SJCRH30 (cell line): ENCODE data around the gene ZNF335. TPM values are rescaled to one million over a fixed set of nuclear protein-coding genes. Genes with fewer than 3 reads are reported as not detected.
A peak's percentile ranks its signal among the peaks of the same experiment; 100 is the strongest.

Source experiments
- DNase-seq, 2 experiments: peaks; one replicate each; pipeline ENCODE4 v3.0.0-alpha.2; 2015 to 2020
- H3K27ac ChIP-seq: fragments of 250-450 bp; sonication (Bioruptor Pico); 2 replicates; pipeline ENCODE4 v1.5.1; 2020; ENCODE audit warnings: mild to moderate bottlenecking, moderate library complexity
- H3K27me3 ChIP-seq: fragments of 250-450 bp; sonication (Bioruptor Pico); 2 replicates; pipeline ENCODE4 v1.5.1; 2020; ENCODE audit warnings: mild to moderate bottlenecking, moderate library complexity
- H3K36me3 ChIP-seq: fragments of 250-450 bp; sonication (Bioruptor Pico); 2 replicates; pipeline ENCODE4 v1.5.1; 2020; ENCODE audit warnings: mild to moderate bottlenecking, moderate library complexity
- H3K4me1 ChIP-seq: fragments of 250-450 bp; sonication (Bioruptor Pico); 2 replicates; pipeline ENCODE4 v1.5.1; 2020; ENCODE audit warnings: mild to moderate bottlenecking, moderate library complexity
- H3K4me3 ChIP-seq: fragments of 250-450 bp; sonication (Bioruptor Pico); 2 replicates; pipeline ENCODE4 v1.5.1; 2020; ENCODE audit warnings: mild to moderate bottlenecking, moderate library complexity
- H3K9me3 ChIP-seq: fragments of 250-450 bp; sonication (Bioruptor Pico); replicated peaks from 2 replicates; pipeline ENCODE4 v1.5.1; 2020; ENCODE audit warnings: mild to moderate bottlenecking, moderate library complexity
- total RNA-seq: library from RNA; depleted of rRNA; stranded (reverse); fragments of >200 nt; shearing (Covaris generic); gene quantifications from 2 replicates; pipeline ENCODE4 v1.2.3, GENCODE V29; 2014

Gene ZNF335
- total RNA-seq, 1 experiment from 2014 or later, result 14.2 TPM

DNA sequence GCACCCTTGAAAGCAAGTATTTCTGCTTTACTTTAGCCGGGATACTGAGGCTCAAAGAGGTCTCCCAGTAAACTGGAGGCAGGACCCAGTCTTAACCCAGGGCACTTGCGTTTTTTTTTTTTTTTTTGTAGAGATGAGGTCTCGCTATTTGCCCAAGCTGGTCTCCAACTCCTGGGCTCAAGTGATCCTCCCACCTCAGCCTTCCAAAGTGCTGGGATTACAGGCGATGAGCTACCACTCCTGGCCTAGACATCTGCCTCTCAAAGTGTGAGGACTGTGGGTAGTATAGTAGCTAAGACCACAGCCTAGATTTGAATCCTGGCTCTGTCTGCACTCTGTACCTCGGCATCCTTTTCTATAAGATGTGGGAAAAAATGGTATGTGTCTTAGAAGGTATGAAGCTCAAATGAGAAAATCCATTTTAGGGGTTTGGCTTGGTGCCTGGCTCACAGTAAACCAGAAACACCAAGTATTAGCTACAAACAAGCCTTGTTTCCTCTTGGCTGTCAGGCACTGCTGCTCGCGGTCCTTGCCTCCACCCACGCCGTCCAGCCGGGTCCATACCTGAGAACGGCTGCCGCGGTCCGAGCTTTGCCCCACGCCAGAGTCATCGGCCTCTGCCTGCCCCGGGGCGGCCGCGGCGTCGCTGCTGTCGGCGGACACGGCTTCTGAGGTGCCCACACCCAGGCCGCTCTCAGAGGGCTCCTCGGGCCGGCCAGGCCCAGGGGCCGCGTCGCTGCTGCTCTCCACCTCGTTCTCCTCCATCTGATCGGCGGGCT lies 1.2 kb downstream of the ZNF335 start:
- Histone ChIP-seq H3K27ac (peak overlapping the region; percentile 100), H3K9me3 (no peaks in the 10 kb centered on the region), H3K4me3 (peak overlapping the region; percentile 90), H3K27me3 (no peaks in the 10 kb centered on the region), H3K36me3 (peaks cover 12% of the 10 kb centered on the region), H3K4me1 (peaks cover 4% of the 10 kb centered on the region; the same call in 1 of the 2 replicates)
- DNase-seq, result no peak

DNA sequence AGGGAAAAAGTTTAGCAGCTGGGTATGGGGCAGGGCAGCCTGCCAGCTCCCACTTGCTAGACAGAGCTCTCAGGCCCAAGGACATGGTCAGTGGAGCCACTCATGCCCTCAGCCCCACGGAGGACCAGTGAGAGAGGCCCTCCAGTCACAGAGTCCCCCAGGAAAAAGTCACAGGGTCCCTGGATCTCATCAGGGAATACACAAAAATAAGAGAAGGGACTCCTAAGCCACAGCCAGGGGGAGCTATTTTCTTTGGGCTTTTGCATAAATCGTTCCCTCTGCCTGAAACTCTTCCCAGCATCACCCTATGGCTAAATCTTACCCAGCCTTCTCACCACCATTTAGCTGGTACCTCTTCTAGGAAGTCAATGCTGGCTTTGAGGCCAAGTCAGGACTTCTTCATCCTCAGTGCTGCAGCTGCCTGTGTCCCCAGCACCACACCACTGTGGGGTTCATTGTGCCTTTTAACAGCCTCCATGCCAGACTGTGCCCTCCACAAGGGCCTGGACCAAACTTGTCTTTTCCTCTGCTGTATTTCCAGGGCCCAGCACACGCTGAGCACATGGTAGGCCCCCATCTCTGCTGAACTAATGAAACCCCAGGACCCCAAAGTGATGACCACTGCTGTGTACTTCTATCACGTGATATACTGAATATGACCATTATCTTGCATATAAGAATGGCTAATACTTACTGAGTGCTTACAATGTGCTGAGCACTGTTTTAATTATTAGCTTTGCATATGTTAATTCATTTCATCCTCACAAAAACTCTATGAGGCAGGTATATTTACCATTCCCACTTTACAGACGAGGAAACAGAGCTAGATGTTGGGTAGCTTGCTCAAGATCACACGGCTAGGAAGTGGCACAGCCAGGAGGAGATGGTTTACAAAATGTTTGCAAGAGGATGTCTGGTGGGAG lies 2.0 kb downstream of the ZNF335 start:
- no peak overlapping the region for H3K4me3 ChIP-seq
- peaks cover 16% of the 10 kb centered on the region for H3K36me3 ChIP-seq
- H3K27me3 ChIP-seq, result no peaks in the 10 kb centered on the region
- H3K9me3 ChIP-seq, result no peaks in the 10 kb centered on the region
- peaks cover 4% of the 10 kb centered on the region; the same call in 1 of the 2 replicates for H3K4me1 ChIP-seq
- H3K27ac ChIP-seq, result no peak overlapping the region
- peak; percentile 70 to 90 for DNase-seq

DNA sequence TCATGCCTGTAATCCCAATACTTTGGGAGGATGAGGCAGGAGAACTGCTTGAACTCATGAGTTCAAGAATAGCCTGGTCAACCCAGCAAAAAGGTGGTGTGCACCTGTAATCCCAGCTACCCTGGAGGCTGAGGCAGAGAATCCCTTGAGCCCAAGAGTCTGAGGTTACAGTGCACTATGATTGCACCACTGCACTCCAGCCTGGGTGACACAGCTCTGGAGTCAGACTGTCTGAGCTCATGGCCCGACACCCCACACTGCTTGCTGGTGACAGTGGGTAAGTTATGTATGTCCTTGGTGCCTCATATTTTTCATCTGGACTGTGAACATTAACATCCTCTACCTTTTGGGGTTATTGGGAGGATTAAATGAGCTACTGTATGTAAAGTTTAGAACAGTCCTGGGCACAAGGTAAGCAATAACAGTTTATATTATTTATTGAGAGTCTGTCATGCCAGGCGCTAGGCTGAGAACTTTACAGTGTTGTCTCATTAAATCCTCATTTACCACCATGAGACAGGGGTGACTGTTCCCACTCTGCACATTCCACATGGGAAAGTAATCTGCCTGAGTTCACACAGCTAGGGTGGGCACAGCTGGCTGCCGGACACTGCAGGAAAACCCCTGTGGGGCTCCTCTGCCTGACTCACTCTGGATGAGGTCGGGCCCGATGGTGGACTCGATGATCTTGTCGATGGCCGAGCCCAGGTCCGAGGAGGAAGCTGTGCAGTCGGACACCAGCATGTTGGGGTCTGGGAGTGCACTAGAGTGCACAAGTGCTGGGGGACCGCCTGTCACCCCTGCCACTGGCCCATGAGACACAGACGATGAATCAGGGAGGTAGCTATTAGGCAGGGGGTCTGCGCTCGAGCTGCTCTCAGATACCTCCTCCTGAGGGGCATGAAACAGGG lies 2.9 kb downstream of the ZNF335 start:
- peaks cover 25% of the 10 kb centered on the region for H3K36me3 ChIP-seq
- H3K27ac ChIP-seq, result no peak overlapping the region
- no peak for DNase-seq

DNA sequence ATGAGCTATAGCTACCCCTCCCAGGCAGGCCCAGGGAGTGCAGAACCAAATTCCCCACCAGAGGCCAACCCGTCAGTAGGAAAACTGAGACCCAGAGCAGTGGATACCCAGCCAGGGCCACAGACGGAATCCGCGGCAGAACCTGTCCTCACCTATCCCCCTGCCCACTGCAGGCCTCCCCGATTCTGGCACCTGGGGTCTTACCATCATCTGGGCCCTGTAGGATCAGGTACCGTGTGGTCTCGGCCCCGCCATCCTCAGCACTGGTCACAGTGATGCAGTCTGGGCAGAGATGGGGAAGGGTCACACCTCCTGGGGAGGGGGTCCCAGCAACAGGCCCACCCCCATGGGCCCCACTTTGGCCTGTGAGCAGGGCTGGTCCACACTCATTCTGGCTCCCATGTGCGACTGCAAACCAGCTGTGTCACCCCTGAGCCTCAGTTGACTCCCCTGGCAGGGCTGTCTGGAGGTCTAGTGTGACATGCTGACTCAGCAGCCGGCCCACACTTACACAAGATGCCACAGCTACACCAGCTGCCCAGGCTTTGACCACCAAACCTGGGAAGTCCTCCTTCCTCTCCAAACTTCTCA lies 3.8 kb downstream of the ZNF335 start:
- Histone ChIP-seq H3K27ac (no peak overlapping the region), H3K36me3 (peaks cover 34% of the 10 kb centered on the region), H3K9me3 (no peaks in the 10 kb centered on the region), H3K4me3 (no peak overlapping the region), H3K4me1 (peaks cover 4% of the 10 kb centered on the region; the same call in 1 of the 2 replicates), H3K27me3 (no peaks in the 10 kb centered on the region)
- no peak for DNase-seq

More for the DNA sequence above, 2.9 kb downstream of the ZNF335 start:
- Histone ChIP-seq H3K4me3 (no peak overlapping the region), H3K4me1 (peaks cover 4% of the 10 kb centered on the region; the same call in 1 of the 2 replicates), H3K27me3 (no peaks in the 10 kb centered on the region), H3K9me3 (no peaks in the 10 kb centered on the region)

DNA sequence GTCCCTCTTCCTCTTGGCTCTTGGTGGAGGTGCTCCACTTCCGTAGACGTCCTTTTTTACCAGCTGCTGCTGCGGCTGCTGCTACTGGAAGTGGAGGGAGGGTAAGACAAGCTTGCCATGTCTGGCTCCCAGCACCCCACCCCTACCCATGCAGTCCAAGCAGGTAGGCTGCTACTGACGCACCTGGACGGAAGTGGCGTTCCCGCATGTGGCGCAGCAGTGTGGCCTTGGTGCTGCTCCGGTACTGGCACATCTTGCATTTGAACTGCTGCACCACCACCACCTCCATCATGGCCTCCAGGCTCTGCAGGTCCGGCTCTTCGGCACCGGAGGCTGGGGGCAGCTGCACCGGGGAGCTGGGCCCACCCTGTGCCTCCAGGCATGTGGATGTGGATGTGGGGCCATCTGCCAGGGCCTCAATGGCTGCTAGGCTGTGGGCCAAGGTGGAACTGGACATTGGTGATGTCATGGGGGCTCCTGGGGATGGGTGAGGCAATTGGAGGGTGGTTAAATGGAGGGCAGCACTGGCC lies 4.4 kb downstream of the ZNF335 start:
- DNase-seq, result no peak
- H3K9me3 ChIP-seq, result no peaks in the 10 kb centered on the region
- H3K36me3 ChIP-seq, result peaks cover 36% of the 10 kb centered on the region
- H3K27ac ChIP-seq, result no peak overlapping the region
- H3K4me3 ChIP-seq, result no peak overlapping the region
- H3K4me1 ChIP-seq, result peaks cover 4% of the 10 kb centered on the region; the same call in 1 of the 2 replicates
- H3K27me3 ChIP-seq, result no peaks in the 10 kb centered on the region

DNA sequence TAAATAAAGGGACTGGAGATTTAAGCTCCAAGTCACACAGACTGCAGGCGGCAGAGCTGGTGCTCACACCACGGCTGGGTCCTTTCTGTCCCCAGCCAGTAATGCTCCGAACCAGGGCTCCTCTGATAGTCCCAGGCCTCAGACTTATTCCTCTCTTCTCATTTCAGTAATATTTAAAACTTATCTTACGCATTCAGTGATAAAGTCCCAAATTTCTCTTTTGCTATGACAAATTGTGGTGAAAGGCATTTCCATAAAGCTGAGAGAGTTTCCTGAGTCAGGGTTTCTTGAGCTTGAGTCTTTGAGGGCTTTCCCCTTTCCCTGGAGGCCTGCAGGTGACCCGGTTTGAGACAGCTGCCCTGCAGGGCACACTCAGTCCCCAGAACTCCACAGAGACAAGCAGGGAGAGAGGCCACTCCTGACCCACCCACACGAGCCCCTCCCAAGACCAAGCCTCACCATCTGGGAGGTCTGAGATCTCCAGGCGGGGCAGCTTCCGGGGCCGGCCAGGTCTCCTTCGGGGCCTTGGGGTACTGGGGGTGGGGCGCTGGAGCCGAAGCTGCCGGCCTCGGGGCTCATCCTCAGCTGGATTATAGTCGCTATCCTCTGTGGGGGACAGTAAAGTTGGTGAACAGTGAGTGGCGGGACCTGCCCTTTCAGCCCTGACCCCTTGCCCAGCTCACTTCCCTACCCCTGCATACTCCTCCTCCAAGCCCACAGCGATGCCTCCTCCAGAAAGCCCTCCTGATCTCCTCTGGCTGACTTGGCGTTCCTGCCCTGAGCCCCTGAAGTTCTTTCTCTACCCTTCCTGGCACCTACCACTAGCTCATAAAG lies 6.6 kb downstream of the ZNF335 start:
- DNase-seq, result no peak
- Histone ChIP-seq H3K4me3 (no peak overlapping the region), H3K27ac (no peak overlapping the region), H3K4me1 (peaks cover 3% of the 10 kb centered on the region; the same call in 1 of the 2 replicates), H3K36me3 (peaks cover 38% of the 10 kb centered on the region), H3K9me3 (no peaks in the 10 kb centered on the region), H3K27me3 (no peaks in the 10 kb centered on the region)

DNA sequence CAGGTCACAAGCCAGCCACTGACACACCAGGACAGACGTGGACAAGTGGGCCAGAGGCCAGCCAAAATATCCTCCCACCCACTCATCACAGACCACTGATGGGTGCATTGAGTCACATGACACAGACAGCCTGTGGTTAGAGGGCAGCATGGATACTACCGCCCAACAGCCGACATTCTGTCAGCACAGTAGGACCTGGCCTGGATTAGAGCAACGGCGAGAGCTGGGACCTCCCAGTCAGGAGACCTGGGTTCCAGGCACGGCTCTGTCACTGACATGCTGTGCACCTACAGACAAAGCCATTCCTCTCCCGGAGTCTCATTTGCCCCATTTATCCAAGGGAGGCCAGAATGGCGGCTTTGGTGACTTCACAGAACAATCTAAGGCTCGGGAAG lies 8.0 kb downstream of the ZNF335 start:
- Histone ChIP-seq H3K36me3 (peaks cover 50% of the 10 kb centered on the region), H3K4me3 (no peak overlapping the region), H3K27ac (no peak overlapping the region), H3K9me3 (no peaks in the 10 kb centered on the region), H3K27me3 (no peaks in the 10 kb centered on the region), H3K4me1 (no peaks in the 10 kb centered on the region)
- no peak for DNase-seq

DNA sequence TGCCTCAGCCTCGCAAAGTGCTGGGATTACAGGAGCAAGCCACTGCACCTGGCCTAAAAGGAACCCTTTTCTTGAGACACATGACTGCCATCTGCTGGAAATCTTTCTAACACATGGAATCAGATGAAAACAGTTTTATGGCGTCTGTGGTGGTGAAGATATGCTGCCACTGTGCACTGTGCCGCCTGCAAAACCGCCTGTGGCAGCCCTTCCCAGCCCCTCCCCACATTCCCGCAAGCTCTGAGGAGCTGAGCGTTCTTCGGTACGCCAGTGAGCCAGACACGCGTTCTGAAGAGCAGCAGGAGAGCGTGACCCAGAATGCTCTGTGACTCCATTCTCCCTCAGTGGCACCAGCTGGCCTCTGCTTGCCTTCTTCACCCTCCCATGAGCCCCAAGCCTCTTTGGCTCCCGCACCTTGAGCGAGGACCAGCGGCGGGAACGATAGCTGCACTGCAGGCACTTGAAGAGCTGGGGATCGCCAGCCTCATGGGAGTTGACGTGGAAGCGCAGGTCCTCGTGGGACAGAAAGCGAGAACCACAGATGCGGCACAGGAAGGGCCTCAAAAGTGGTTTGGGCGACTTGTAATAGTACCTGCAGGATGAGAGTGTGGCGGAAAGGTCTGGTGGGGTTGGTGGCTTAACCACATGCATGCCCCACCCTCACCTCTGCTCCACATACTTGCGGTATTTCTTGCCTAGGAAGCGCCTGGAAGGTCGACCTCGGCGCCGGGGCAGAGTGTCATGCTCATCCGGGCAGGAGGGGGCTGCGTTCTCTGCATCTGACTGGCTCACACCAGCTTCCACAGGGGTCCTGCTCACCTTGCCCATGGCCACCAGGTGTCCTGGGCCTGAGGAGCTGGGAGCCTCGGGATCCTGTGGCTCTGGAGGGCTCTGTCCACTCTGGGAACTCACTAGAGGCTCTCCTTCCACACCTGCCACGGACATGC lies 8.7 kb downstream of the ZNF335 start:
- H3K4me3 ChIP-seq, result no peak overlapping the region
- no peak overlapping the region for H3K27ac ChIP-seq
- H3K27me3 ChIP-seq, result no peaks in the 10 kb centered on the region
- H3K9me3 ChIP-seq, result no peaks in the 10 kb centered on the region
- H3K4me1 ChIP-seq, result no peaks in the 10 kb centered on the region
- H3K36me3 ChIP-seq, result peaks cover 55% of the 10 kb centered on the region
- peak in 1 of 2 experiments; percentile 75 for DNase-seq

DNA sequence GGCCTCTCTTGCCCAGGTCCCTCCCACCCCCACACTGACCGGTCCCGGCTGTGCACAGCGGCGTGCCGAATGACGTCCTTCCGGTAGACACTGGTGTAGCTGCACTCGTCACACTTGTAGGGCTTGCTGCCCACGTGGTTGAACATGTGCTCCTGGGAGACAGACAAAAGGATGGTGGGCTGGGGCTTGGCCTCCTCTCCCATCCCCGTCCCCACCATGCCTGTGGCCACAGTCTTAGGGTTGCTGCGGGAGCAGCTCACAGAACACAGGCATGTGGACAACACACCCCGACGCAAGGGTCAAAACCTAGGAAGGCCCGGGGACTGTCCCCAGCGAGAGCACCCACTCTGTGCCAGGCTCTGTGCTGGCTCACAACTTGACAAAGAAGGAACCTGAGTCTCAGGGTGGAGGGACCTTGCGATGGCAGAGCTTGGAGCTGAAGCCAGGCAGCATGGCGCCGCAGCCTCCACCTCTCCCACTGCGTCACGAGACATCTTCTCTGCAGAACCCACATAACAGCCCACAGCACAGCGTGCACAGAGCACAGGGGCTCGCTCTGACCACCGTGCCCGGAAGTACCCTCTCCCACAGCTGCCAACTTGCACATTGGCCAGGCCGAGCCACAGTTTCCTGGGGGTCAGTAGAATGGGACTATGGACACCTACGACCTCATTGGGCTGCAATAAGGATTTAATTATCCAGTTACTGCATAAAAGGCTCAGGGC lies 9.8 kb downstream of the ZNF335 start:
- Histone ChIP-seq H3K9me3 (no peaks in the 10 kb centered on the region), H3K36me3 (peaks cover 61% of the 10 kb centered on the region), H3K4me1 (no peaks in the 10 kb centered on the region), H3K27ac (no peak overlapping the region), H3K27me3 (no peaks in the 10 kb centered on the region), H3K4me3 (no peak overlapping the region)
- DNase-seq, result no peak

DNA sequence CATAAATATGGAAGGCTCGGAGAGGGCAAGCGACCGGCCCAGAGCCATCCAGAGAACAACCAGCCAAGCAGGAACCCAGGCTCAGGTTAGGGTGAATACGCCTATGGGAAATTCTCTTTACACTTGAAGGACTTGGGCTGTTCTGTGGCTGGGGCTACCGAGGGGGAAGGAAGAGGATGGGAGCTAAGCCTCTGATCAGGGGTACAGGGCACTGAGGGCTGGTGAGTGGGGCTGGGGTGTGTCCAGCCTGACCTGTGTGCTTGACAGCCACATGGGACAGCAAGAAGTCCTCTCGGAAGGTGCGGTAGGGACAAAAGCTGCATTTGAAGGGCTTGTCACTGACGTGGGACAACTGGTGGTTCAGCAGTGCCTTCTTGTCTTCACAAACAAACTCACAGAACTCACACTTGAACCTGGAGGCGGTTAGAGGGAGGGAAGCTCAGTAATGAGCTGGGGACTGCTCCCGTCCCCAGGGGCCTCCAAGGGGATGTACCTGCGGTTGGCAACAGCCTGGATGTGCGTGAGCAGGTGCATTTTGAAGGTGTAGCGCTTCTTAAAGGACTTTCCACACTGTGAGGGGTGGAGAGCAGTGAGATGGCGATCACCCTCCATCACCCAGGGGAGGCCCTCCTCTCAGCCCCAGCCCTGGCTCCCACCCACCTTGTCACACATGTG lies 11.9 kb downstream of the ZNF335 start:
- Histone ChIP-seq H3K4me3 (no peak overlapping the region), H3K27ac (no peak overlapping the region), H3K27me3 (no peaks in the 10 kb centered on the region), H3K4me1 (no peaks in the 10 kb centered on the region), H3K9me3 (no peaks in the 10 kb centered on the region), H3K36me3 (peaks cover 57% of the 10 kb centered on the region)
- no peak for DNase-seq

DNA sequence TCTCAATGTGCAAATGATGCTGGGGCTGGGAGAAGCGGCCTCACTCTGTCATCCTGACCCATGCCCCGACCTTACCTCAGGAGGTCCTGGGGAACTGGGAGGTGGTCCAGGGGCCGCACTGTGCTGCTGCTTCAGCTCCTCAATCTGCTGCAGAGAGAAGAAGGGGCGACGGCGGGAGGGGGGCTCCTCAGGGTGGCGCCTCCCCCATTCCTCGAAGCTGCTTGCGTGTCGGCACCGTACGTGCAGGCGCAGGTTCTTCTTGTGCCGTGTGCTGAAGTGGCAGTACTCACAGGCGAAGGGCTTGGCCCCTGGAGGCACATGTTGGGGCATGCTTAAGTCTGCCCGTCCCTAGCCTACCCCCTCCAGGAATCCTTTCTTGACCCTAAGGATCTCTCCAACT lies 12.9 kb downstream of the ZNF335 start:
- no peak overlapping the region for H3K4me3 ChIP-seq
- no peak overlapping the region for H3K27ac ChIP-seq
- H3K36me3 ChIP-seq, result peaks cover 50% of the 10 kb centered on the region
- H3K27me3 ChIP-seq, result no peaks in the 10 kb centered on the region
- no peak for DNase-seq
- no peaks in the 10 kb centered on the region for H3K9me3 ChIP-seq
- H3K4me1 ChIP-seq, result no peaks in the 10 kb centered on the region
